ENCODE data around the gene RCOR3. TPM values are rescaled to one million over a fixed set of nuclear protein-coding genes. Genes with fewer than 3 reads are reported as not detected.
A peak's percentile ranks its signal among the peaks of the same experiment; 100 is the strongest.

RCOR3 gene
- 10 to 100 TPM; 52.2 to 77.6 (median 72.1) TPM for total RNA-seq

DNA sequence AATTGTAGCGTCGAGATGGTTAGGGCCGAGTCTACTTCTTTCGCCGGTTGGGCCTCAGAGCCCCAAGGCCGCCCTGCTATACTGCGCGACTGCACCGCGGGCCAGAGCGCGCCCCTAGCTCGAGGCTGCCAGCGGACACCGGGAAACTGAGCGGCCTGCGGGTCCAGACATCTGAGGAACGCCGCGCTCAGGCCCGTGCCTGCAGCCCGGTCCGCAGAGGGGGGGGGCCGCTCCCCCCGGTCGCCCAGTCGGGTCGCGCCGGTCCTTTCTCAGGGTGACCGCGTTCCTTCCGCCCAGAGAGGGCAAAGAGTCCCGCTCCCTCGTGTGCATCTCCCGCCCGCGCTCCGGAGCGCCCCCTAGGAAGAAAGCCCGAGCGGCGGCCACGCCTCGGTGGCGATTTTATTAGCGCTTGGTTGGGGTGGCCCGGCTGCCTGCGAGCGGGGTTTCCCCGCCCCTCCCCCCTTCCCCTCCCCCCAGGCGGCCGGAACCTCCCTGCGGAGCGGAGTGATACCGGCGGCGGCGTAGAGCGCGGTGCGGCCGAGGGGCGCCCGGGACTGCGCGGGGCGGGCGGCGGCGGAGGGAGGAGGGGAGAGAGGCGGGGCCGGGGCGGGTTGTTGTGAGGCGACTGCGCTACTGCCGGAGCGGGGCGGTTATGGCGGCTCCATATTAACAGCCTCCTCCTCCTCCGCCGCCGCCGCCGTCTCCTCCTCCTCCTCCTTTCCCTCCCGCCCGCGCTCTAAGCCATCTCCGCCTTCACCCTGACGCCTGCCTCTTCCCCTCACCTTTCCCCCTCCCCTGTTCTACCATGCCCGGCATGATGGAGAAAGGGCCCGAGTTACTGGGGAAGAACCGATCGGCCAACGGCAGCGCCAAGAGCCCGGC, at the start of gene RCOR3:
RCOR3 (plus strand) TSS at position 611 of the 882 bp plus-strand sequence; CDS start at position 806, 195 bp downstream.
- H3K9me3 ChIP-seq, result no peaks in the 10 kb centered on the region
- peak; percentile 96 for DNase-seq
- in situ Hi-C loops (cut with MboI; ENCODE audit: low pct_ligation_motif_present in 1 of 4, low pct_unique_long_range_greater_than_20kb in 1 of 4, low sequenced_read_pairs in 3 of 4) (no loop called here), intact Hi-C loops (cut with DNase I; ENCODE audit: low total_unique reads) (no loop called here)
- WGBS, 2 donors (ENCODE audit: low coverage in 1 of 2), result 1% methylated on average over 53 of the region's 97 CpGs; no CpG with 5 or more reads in 1 of the 2 donors
- TF ChIP-seq POLR2AphosphoS5 (IDR thresholded peaks at IDR 0.05) (peak; percentile 70 to 87 (median 82)), EP300 (IDR thresholded peaks at IDR 0.05; ENCODE audit: low read depth) (no peak), CTCF (IDR thresholded peaks at IDR 0.05) (peak; percentile 34 to 73 (median 56)), POLR2A (IDR thresholded peaks at IDR 0.05) (peak; percentile 69)
- H3K4me3 ChIP-seq, result peak within 1 kb of the TSS; percentile 52 to 98 (median 88)
- peaks cover 5 to 22% (median 19%) of the 10 kb centered on the region in 4 donors for H3K4me1 ChIP-seq
- no peaks in the 10 kb centered on the region for H3K27me3 ChIP-seq
- peak within 1 kb of the TSS; percentile 98 to 100 (median 100) for H3K27ac ChIP-seq
- peaks cover 0 to 6% (median 0%) of the 10 kb centered on the region in 4 donors for H3K36me3 ChIP-seq

DNA sequence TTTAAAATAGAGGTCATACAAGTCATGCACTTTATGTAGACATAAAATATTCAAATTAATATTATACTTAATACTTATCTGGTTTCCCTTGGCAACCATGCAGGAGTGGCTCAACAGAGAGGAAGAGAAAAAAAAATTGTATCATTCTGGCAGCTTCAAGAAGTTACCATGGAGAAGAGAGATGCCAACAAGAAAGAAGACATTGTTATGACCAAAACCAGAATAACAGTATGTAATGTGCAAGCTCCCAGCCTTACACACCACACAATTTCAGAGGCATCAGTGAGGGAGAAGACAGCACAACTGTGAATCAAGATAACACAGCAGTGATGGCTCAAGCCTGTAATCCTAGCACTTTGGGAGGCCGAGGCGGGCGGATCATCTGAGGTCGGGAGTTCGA, 49.1 kb upstream of the RCOR3 start:
- no peak for DNase-seq
- WGBS, 2 donors (ENCODE audit: low coverage in 1 of 2), result 92 to 93% methylated on average over 5 of the region's 5 CpGs
- in situ Hi-C loops (cut with MboI; ENCODE audit: low pct_ligation_motif_present in 1 of 4, low pct_unique_long_range_greater_than_20kb in 1 of 4, low sequenced_read_pairs in 3 of 4) (no loop called here), intact Hi-C loops (cut with DNase I; ENCODE audit: low total_unique reads) (no loop called here)
- no peaks in the 10 kb centered on the region for H3K4me1 ChIP-seq
- H3K4me3 ChIP-seq, result no peak overlapping the region
- TF ChIP-seq EP300 (IDR thresholded peaks at IDR 0.05; ENCODE audit: low read depth), result no peak
- no peak for TF ChIP-seq CTCF (IDR thresholded peaks at IDR 0.05)
- no peak for TF ChIP-seq POLR2A (IDR thresholded peaks at IDR 0.05)
- TF ChIP-seq POLR2AphosphoS5 (IDR thresholded peaks at IDR 0.05), result no peak
- no peak overlapping the region for H3K27ac ChIP-seq
- no peaks in the 10 kb centered on the region for H3K36me3 ChIP-seq
- no peaks in the 10 kb centered on the region for H3K27me3 ChIP-seq
- H3K9me3 ChIP-seq, result no peaks in the 10 kb centered on the region

DNA sequence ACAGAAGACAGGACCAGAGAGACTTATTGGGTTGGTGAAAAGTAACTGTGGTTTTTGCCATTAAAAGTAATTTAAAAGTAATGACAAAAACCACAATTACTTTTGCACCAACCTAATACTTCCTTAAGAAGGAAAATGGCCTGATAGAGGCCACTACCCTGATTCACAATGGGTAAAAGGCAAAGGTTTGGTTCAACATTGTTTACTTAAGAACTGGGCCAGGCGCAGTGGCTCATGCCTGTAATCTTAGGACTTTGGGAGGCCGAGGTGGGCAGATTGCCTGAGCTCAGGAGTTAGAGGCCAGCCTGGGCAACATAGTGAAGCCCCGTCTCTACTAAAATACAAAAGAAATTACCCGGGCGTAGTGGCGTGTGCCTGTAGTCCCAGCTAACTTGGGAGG, 48.2 kb upstream of the RCOR3 start:
- H3K27me3 ChIP-seq, result no peaks in the 10 kb centered on the region
- H3K4me1 ChIP-seq, result no peaks in the 10 kb centered on the region
- no peaks in the 10 kb centered on the region for H3K9me3 ChIP-seq
- H3K36me3 ChIP-seq, result no peaks in the 10 kb centered on the region
- no peak for DNase-seq
- WGBS, 2 donors (ENCODE audit: low coverage in 1 of 2), result 82 to 100% methylated on average over 2 to 6 of the region's 6 CpGs
- intact Hi-C loops (cut with DNase I; ENCODE audit: low total_unique reads) (no loop called here), in situ Hi-C loops (cut with MboI; ENCODE audit: low pct_ligation_motif_present in 1 of 4, low pct_unique_long_range_greater_than_20kb in 1 of 4, low sequenced_read_pairs in 3 of 4) (no loop called here)
- no peak overlapping the region for H3K27ac ChIP-seq
- TF ChIP-seq POLR2AphosphoS5 (IDR thresholded peaks at IDR 0.05) (no peak), CTCF (IDR thresholded peaks at IDR 0.05) (no peak), POLR2A (IDR thresholded peaks at IDR 0.05) (no peak), EP300 (IDR thresholded peaks at IDR 0.05; ENCODE audit: low read depth) (no peak)
- H3K4me3 ChIP-seq, result no peak overlapping the region

GRCh38 chr1:211213702-211214101, 45.5 kb upstream of the RCOR3 start:
- TF ChIP-seq CTCF (IDR thresholded peaks at IDR 0.05) (no peak), EP300 (IDR thresholded peaks at IDR 0.05; ENCODE audit: low read depth) (no peak), POLR2A (IDR thresholded peaks at IDR 0.05) (no peak), POLR2AphosphoS5 (IDR thresholded peaks at IDR 0.05) (no peak)
- Histone ChIP-seq H3K27me3 (no peaks in the 10 kb centered on the region), H3K36me3 (no peaks in the 10 kb centered on the region), H3K9me3 (no peaks in the 10 kb centered on the region), H3K27ac (no peak overlapping the region), H3K4me1 (no peaks in the 10 kb centered on the region), H3K4me3 (no peak overlapping the region)
- WGBS, 2 donors (ENCODE audit: low coverage in 1 of 2), result 75 to 95% methylated on average over 2 of the region's 2 CpGs
- in situ Hi-C loops (cut with MboI; ENCODE audit: low pct_ligation_motif_present in 1 of 4, low pct_unique_long_range_greater_than_20kb in 1 of 4, low sequenced_read_pairs in 3 of 4), result no loop called here
- DNase-seq, result no peak
- intact Hi-C loops (cut with DNase I; ENCODE audit: low total_unique reads), result no loop called here
